HepG2 (cell line): ENCODE results near the gene SEC16A. TPM values are rescaled to one million over a fixed set of nuclear protein-coding genes. Genes with fewer than 3 reads are reported as not detected.
A peak's percentile ranks its signal among the peaks of the same experiment; 100 is the strongest.

Experiments
- ELF4 ChIP-seq: sonication (generic); formaldehyde crosslinking; IDR thresholded peaks from 2 replicates; pipeline ENCODE4 v1.5.0; 2020; ENCODE audit warnings: missing genetic modification reagents, mild to moderate bottlenecking, moderate library complexity, borderline replicate concordance
- HOXA3 ChIP-seq: sonication (generic); formaldehyde crosslinking; IDR thresholded peaks from 2 replicates; pipeline ENCODE4 v1.5.0; 2020; ENCODE audit warnings: missing genetic modification reagents
- MYC ChIP-seq: sonication (generic); formaldehyde crosslinking; IDR thresholded peaks from 2 replicates; pipeline ENCODE4 v1.9.0; 2021; ENCODE audit warnings: missing genetic modification reagents, borderline replicate concordance
- NFKB2 ChIP-seq: sonication (generic); formaldehyde crosslinking; IDR thresholded peaks from 2 replicates; pipeline ENCODE4 v1.4.0; 2020; ENCODE audit warnings: missing genetic modification reagents, borderline replicate concordance
- NFYC ChIP-seq: IDR thresholded peaks from 2 replicates; pipeline ENCODE4 v1.6.1; 2016; ENCODE audit warnings: missing genetic modification reagents, missing compliant biosample characterization
- PHF21A ChIP-seq: sonication (generic); formaldehyde crosslinking; IDR thresholded peaks from 2 replicates; pipeline ENCODE4 v1.5.0; 2020; ENCODE audit warnings: mild to moderate bottlenecking, missing genetic modification reagents
- SMARCC2 ChIP-seq: fragments of 450-650 bp; IDR thresholded peaks from 2 replicates; pipeline ENCODE4 v1.6.1; 2017; ENCODE audit warnings: antibody characterized with exemption, mild to moderate bottlenecking
- XRCC5 ChIP-seq: fragments of 200-400 bp; formaldehyde crosslinking; optimal IDR thresholded peaks from 2 replicates; pipeline ENCODE3; 2017; ENCODE audit warnings: mild to moderate bottlenecking, low read length
- ZNF121 ChIP-seq: sonication (generic); formaldehyde crosslinking; IDR thresholded peaks from 2 replicates; pipeline ENCODE4 v1.5.0; 2020; ENCODE audit warnings: mild to moderate bottlenecking, missing genetic modification reagents
- ZNF572 ChIP-seq: sonication (generic); formaldehyde crosslinking; IDR thresholded peaks from 2 replicates; pipeline ENCODE4 v1.5.1; 2020; ENCODE audit warnings: mild to moderate bottlenecking, missing genetic modification reagents
- ZNF652 ChIP-seq: IDR thresholded peaks from 2 replicates; pipeline ENCODE4 v1.6.1; 2016; ENCODE audit warnings: low read depth, borderline replicate concordance
- ZNF788 ChIP-seq: sonication (generic); formaldehyde crosslinking; IDR thresholded peaks from 2 replicates; pipeline ENCODE4 v1.5.0; 2020; ENCODE audit warnings: mild to moderate bottlenecking, missing genetic modification reagents, borderline replicate concordance
- polyA plus RNA-seq, 8 experiments: library from polyadenylated mRNA; depleted of rRNA in 3 of 8; stranded (reverse) in 7 of 8; unstranded in 1 of 8; fragments of >200 nt; fragmentation: Illumina TruSeq in 4 of 8; extraction: Trizol in 4 of 8; gene quantifications; 2 replicates each; pipeline versions ENCODE4 v1.2.1 to v1.2.3, GENCODE V29; 2011 to 2016; ENCODE audit warnings: low read depth in 4 of 8, missing spikeins in 1 of 8, mixed read lengths in 1 of 8; ENCODE audit not compliant: insufficient read depth in 1 of 8
- total RNA-seq, 5 experiments: library from RNA; depleted of rRNA; stranded (reverse); fragments of >200 nt; fragmentation: Illumina TruSeq; extraction: Trizol; gene quantifications; 2 replicates each; pipeline ENCODE4 v1.2.3, GENCODE V29; 2016; ENCODE audit warnings: low read depth in 1 of 5
- TF ChIP-seq, protein P1 (sequence below): sonication (generic); formaldehyde crosslinking; IDR thresholded peaks from 2 replicates; pipeline ENCODE4 v1.4.0; 2020; ENCODE audit warnings: missing genetic modification reagents, mild to moderate bottlenecking, borderline replicate concordance
- TF ChIP-seq, protein P2 (sequence below): sonication (generic); formaldehyde crosslinking; IDR thresholded peaks from 2 replicates; pipeline ENCODE4 v1.4.0; 2020; ENCODE audit warnings: missing genetic modification reagents
- TF ChIP-seq, protein P3 (sequence below): IDR thresholded peaks from 2 replicates; pipeline ENCODE4 v1.6.1; 2016; ENCODE audit warnings: low read depth, missing genetic modification reagents, missing compliant biosample characterization
- TF ChIP-seq, protein P4 (sequence below): sonication (generic); formaldehyde crosslinking; IDR thresholded peaks from 2 replicates; pipeline ENCODE4 v1.5.0; 2020; ENCODE audit warnings: mild to moderate bottlenecking, missing genetic modification reagents

The SEC16A gene
- total and polyA plus RNA-seq, 2 of the 13 experiments (the other 11 are each of a cell fraction or from before 2014, with no cell fraction given) = 15.9 to 18.9 TPM

DNA sequence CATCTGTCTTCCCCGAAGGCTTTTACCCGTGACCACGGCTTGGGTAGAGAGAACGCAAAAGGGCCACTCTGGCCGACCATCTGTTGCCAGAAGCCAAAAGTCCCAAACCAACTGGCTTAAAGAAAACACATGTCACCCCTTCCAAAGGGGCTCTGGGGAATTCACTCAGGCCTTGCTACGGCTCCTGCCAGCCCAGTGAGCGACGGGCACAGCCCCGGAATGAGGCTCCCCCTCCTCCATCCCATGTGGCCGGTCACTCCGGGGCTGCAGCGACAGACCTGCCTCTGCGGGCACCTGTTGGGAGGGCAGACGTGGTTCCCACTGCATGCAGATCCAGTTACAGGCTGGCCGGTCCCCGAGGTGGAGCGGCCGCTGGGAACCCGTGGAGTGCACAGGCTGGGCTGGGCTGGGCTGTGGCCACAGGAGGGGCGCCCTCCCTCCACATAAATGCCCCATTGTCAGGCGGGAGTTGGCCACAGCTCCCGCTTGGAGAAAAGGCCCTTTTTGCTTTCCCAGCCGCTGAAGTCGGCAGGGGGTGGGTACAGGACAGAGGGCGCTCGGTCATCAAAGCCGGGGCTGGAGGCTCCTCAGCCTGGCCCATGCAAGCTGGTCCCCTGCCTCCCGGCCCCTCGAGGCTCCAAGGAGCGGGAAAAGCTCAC is 43.1 kb upstream of the SEC16A start (continued):
- TF ChIP-seq PHF21A (CRISPR knock-in tag) = peak; percentile 55; the same call in 1 of the 2 replicates
- no peak for TF ChIP-seq NFKB2
- TF ChIP-seq ZNF652 = no peak
- no peak for TF ChIP-seq ZNF572 (CRISPR knock-in tag)
- peak; percentile 65 for TF ChIP-seq ZNF121 (CRISPR knock-in tag)
- TF ChIP-seq, protein P1, sequence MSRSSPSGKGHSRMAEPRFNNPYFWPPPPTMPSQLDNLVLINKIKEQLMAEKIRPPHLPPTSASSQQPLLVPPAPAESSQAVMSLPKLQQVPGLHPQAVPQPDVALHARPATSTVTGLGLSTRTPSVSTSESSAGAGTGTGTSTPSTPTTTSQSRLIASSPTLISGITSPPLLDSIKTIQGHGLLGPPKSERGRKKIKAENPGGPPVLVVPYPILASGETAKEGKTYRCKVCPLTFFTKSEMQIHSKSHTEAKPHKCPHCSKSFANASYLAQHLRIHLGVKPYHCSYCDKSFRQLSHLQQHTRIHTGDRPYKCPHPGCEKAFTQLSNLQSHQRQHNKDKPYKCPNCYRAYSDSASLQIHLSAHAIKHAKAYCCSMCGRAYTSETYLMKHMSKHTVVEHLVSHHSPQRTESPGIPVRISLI (CRISPR knock-in tag) = no peak
- peak; percentile 31; the same call in 1 of the 2 replicates for TF ChIP-seq HOXA3
- 0 out of 2 replicates have a peak, but pooled peaks have one; percentile 31 for TF ChIP-seq MYC
- TF ChIP-seq, protein P2, sequence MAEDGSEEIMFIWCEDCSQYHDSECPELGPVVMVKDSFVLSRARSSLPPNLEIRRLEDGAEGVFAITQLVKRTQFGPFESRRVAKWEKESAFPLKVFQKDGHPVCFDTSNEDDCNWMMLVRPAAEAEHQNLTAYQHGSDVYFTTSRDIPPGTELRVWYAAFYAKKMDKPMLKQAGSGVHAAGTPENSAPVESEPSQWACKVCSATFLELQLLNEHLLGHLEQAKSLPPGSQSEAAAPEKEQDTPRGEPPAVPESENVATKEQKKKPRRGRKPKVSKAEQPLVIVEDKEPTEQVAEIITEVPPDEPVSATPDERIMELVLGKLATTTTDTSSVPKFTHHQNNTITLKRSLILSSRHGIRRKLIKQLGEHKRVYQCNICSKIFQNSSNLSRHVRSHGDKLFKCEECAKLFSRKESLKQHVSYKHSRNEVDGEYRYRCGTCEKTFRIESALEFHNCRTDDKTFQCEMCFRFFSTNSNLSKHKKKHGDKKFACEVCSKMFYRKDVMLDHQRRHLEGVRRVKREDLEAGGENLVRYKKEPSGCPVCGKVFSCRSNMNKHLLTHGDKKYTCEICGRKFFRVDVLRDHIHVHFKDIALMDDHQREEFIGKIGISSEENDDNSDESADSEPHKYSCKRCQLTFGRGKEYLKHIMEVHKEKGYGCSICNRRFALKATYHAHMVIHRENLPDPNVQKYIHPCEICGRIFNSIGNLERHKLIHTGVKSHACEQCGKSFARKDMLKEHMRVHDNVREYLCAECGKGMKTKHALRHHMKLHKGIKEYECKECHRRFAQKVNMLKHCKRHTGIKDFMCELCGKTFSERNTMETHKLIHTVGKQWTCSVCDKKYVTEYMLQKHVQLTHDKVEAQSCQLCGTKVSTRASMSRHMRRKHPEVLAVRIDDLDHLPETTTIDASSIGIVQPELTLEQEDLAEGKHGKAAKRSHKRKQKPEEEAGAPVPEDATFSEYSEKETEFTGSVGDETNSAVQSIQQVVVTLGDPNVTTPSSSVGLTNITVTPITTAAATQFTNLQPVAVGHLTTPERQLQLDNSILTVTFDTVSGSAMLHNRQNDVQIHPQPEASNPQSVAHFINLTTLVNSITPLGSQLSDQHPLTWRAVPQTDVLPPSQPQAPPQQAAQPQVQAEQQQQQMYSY (CRISPR knock-in tag) = no peak
- no peak for TF ChIP-seq ELF4 (CRISPR knock-in tag)
- no peak for TF ChIP-seq NFYC
- TF ChIP-seq, protein P3, sequence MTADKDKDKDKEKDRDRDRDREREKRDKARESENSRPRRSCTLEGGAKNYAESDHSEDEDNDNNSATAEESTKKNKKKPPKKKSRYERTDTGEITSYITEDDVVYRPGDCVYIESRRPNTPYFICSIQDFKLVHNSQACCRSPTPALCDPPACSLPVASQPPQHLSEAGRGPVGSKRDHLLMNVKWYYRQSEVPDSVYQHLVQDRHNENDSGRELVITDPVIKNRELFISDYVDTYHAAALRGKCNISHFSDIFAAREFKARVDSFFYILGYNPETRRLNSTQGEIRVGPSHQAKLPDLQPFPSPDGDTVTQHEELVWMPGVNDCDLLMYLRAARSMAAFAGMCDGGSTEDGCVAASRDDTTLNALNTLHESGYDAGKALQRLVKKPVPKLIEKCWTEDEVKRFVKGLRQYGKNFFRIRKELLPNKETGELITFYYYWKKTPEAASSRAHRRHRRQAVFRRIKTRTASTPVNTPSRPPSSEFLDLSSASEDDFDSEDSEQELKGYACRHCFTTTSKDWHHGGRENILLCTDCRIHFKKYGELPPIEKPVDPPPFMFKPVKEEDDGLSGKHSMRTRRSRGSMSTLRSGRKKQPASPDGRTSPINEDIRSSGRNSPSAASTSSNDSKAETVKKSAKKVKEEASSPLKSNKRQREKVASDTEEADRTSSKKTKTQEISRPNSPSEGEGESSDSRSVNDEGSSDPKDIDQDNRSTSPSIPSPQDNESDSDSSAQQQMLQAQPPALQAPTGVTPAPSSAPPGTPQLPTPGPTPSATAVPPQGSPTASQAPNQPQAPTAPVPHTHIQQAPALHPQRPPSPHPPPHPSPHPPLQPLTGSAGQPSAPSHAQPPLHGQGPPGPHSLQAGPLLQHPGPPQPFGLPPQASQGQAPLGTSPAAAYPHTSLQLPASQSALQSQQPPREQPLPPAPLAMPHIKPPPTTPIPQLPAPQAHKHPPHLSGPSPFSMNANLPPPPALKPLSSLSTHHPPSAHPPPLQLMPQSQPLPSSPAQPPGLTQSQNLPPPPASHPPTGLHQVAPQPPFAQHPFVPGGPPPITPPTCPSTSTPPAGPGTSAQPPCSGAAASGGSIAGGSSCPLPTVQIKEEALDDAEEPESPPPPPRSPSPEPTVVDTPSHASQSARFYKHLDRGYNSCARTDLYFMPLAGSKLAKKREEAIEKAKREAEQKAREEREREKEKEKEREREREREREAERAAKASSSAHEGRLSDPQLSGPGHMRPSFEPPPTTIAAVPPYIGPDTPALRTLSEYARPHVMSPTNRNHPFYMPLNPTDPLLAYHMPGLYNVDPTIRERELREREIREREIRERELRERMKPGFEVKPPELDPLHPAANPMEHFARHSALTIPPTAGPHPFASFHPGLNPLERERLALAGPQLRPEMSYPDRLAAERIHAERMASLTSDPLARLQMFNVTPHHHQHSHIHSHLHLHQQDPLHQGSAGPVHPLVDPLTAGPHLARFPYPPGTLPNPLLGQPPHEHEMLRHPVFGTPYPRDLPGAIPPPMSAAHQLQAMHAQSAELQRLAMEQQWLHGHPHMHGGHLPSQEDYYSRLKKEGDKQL (CRISPR knock-in tag) = no peak
- TF ChIP-seq, protein P4, sequence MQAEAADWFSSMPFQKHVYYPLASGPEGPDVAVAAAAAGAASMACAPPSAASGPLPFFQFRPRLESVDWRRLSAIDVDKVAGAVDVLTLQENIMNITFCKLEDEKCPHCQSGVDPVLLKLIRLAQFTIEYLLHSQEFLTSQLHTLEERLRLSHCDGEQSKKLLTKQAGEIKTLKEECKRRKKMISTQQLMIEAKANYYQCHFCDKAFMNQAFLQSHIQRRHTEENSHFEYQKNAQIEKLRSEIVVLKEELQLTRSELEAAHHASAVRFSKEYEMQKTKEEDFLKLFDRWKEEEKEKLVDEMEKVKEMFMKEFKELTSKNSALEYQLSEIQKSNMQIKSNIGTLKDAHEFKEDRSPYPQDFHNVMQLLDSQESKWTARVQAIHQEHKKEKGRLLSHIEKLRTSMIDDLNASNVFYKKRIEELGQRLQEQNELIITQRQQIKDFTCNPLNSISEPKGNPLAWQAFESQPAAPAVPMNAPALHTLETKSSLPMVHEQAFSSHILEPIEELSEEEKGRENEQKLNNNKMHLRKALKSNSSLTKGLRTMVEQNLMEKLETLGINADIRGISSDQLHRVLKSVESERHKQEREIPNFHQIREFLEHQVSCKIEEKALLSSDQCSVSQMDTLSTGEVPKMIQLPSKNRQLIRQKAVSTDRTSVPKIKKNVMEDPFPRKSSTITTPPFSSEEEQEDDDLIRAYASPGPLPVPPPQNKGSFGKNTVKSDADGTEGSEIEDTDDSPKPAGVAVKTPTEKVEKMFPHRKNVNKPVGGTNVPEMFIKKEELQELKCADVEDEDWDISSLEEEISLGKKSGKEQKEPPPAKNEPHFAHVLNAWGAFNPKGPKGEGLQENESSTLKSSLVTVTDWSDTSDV (CRISPR knock-in tag) = no peak
- TF ChIP-seq XRCC5 = peak; percentile 68
- TF ChIP-seq ZNF788 (CRISPR knock-in tag) = peak; percentile 52; the same call in 1 of the 2 replicates
- TF ChIP-seq SMARCC2 = no peak
